ENCODE results near the gene NBDY.

NBDY gene

GRCh38 chrX:56736219-56736618 lies 7.2 kb downstream of the NBDY start:
- H3K4me3 ChIP-seq (ENCODE audit: low read depth, low read length): no peak overlapping the region
- no peak for TF ChIP-seq CTCF (IDR thresholded peaks at IDR 0.05; ENCODE audit: borderline replicate concordance, insufficient read depth, low read depth, low read length)

- no peak for TF ChIP-seq CTCF (IDR thresholded peaks at IDR 0.05; ENCODE audit: borderline replicate concordance, insufficient read depth, low read depth, low read length)
- no peak overlapping the region for H3K4me3 ChIP-seq (ENCODE audit: low read depth, low read length)
These were observed 9.6 kb downstream of the NBDY start for GRCh38 chrX:56738670-56739069.

- no peak for TF ChIP-seq CTCF (IDR thresholded peaks at IDR 0.05; ENCODE audit: borderline replicate concordance, insufficient read depth, low read depth, low read length)
- no peak overlapping the region for H3K4me3 ChIP-seq (ENCODE audit: low read depth, low read length)
These were observed 16.0 kb downstream of the NBDY start for GRCh38 chrX:56744996-56745395.

- no peak overlapping the region for H3K4me3 ChIP-seq (ENCODE audit: low read depth, low read length)
- TF ChIP-seq CTCF (IDR thresholded peaks at IDR 0.05; ENCODE audit: borderline replicate concordance, insufficient read depth, low read depth, low read length): no peak
These were observed 18.0 kb downstream of the NBDY start for GRCh38 chrX:56746996-56747395.

GRCh38 chrX:56751071-56751470 lies 22.0 kb downstream of the NBDY start:
- no peak overlapping the region for H3K4me3 ChIP-seq (ENCODE audit: low read depth, low read length)
- TF ChIP-seq CTCF (IDR thresholded peaks at IDR 0.05; ENCODE audit: borderline replicate concordance, insufficient read depth, low read depth, low read length): no peak

GRCh38 chrX:56757327-56757726 lies 28.3 kb downstream of the NBDY start:
- TF ChIP-seq CTCF (IDR thresholded peaks at IDR 0.05; ENCODE audit: borderline replicate concordance, insufficient read depth, low read depth, low read length): no peak
- no peak overlapping the region for H3K4me3 ChIP-seq (ENCODE audit: low read depth, low read length)

- no peak for TF ChIP-seq CTCF (IDR thresholded peaks at IDR 0.05; ENCODE audit: borderline replicate concordance, insufficient read depth, low read depth, low read length)
- H3K4me3 ChIP-seq (ENCODE audit: low read depth, low read length): no peak overlapping the region
These were observed 29.4 kb downstream of the NBDY start for GRCh38 chrX:56758456-56758855.
